Caco-2 (cell line): ENCODE measurements around the gene NR2E3. TPM values are rescaled to one million over a fixed set of nuclear protein-coding genes. Genes with fewer than 3 reads are reported as not detected.

Experiments
- BruUV-seq: library from RNA; stranded (reverse); fragments of 400-500 nt; replicated peaks from 2 replicates; lab custom pipeline; 2021; lab: Mats Ljungman, UMichigan
- CTCF ChIA-PET: fragments of 300-600 bp; sonication (Branson Sonifier 250); formaldehyde crosslinking; loops from one replicate; lab custom pipeline; 2022; ENCODE audit warnings: antibody characterized with exemption; lab: Charles Lee
- POLR2A ChIA-PET: fragments of 300-600 bp; sonication (Branson Sonifier 250); formaldehyde crosslinking; loops from one replicate; lab custom pipeline; 2022; ENCODE audit warnings: antibody characterized with exemption; lab: Charles Lee
- DNase-seq, 2 experiments: peaks; one replicate each; pipeline versions ENCODE4 v3.0.0 to v3.0.0-alpha.2; 2020 to 2022
- H3K27me3 ChIP-seq: replicated peaks from 2 replicates; pipeline ENCODE4 v1.6.0; 2011; ENCODE audit warnings: low read length; ENCODE audit not compliant: control insufficient read depth, insufficient read depth
- H3K36me3 ChIP-seq: 2 replicates; pipeline ENCODE4 v1.5.1; 2011; ENCODE audit warnings: low read length; ENCODE audit not compliant: control insufficient read depth, insufficient read depth
- H3K4me1 ChIP-seq: fragments of 250-450 bp; sonication (Bioruptor Pico); 2 replicates; pipeline ENCODE4 v1.5.1; 2020; ENCODE audit warnings: mild to moderate bottlenecking
- H3K4me3 ChIP-seq: 2 replicates; pipeline ENCODE4 v1.5.1; 2011; ENCODE audit warnings: low read depth, mild to moderate bottlenecking, control low read depth, low read length
- H3K9me3 ChIP-seq: fragments of 250-450 bp; sonication (Bioruptor Pico); 2 replicates; pipeline ENCODE4 v1.5.1; 2020; ENCODE audit warnings: mild to moderate bottlenecking, moderate library complexity
- H3K27ac Mint-ChIP-seq: one replicate; pipeline ENCODE4 v1.8.0; 2022; ENCODE audit warnings: mixed read lengths; ENCODE audit not compliant: unreplicated experiment
- H3K27me3 Mint-ChIP-seq: one replicate; pipeline ENCODE4 v1.8.0; 2022; ENCODE audit warnings: mixed read lengths; ENCODE audit not compliant: insufficient read depth, unreplicated experiment
- H3K36me3 Mint-ChIP-seq: one replicate; pipeline ENCODE4 v1.8.0; 2022; ENCODE audit warnings: mild to moderate bottlenecking, mixed read lengths; ENCODE audit not compliant: insufficient read depth, unreplicated experiment
- H3K4me1 Mint-ChIP-seq: one replicate; pipeline ENCODE4 v1.8.0; 2022; ENCODE audit warnings: low read depth, mixed read lengths; ENCODE audit not compliant: unreplicated experiment
- H3K4me3 Mint-ChIP-seq: one replicate; pipeline ENCODE4 v1.8.0; 2022; ENCODE audit warnings: mild to moderate bottlenecking, moderate library complexity, mixed read lengths; ENCODE audit not compliant: unreplicated experiment
- H3K9me3 Mint-ChIP-seq: one replicate; pipeline ENCODE4 v1.8.0; 2022; ENCODE audit warnings: mixed read lengths; ENCODE audit not compliant: unreplicated experiment
- intact Hi-C: fragments of 100-400 bp; cut with micrococcal nuclease; formaldehyde crosslinking; loops from one replicate; pipeline ENCODE4 v1.10.0; 2022; ENCODE audit not compliant: unreplicated experiment
- total RNA-seq: library from RNA; stranded (reverse); gene quantifications from 2 replicates; pipeline ENCODE4 v1.2.3, GENCODE V29; 2022
- TF ChIP-seq, protein P1 (sequence below), 2 experiments: fragments of 200-600 bp in 1 of 2; IDR thresholded peaks; 1 replicate in 1 of 2; 2 replicates in 1 of 2; pipeline versions ENCODE4 v1.5.1 to v1.8.0; 2011 to 2022; ENCODE audit warnings: antibody characterized with exemption in 1 of 2, control low read depth in 1 of 2, inconsistent platforms in 1 of 2, low read depth in 1 of 2, low read length in 1 of 2, mild to moderate bottlenecking in 1 of 2, moderate library complexity in 1 of 2; ENCODE audit not compliant: insufficient read depth in 1 of 2, severe bottlenecking in 1 of 2, unreplicated experiment in 1 of 2

The NR2E3 gene
- total RNA-seq, 1 experiment from 2014 or later: not detected

DNA sequence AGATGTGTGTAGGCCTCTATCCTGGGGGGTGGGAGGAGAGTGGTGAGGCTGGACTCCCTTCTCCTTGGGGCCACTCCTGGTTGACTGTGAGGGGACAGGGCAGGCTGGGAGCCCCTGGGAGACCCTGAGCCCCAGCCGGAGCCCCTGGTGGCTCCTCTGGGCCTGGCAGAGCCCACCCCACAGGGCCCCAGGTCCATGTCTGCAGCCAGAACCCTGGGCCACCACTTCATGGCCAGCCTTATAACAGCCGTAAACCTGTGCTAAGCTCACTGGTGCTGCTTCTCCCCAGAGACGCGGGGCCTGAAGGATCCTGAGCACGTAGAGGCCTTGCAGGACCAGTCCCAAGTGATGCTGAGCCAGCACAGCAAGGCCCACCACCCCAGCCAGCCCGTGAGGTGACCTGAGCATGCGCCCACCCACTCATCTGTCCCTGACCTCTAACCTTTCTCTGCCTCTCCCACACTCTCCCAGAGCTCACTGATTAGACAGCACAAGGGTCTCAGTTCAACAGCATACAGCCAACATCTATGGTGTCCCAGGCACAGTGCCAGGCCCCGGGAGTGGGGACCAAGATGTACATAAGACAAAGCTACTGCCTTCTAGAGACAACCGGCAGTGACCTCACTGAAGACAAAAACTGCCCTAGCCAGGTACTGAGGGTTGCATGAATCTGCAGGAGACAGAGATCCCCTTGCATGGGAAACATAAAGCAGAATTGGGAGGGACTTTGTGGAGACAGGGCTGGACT is 3.5 kb downstream of the NR2E3 start:
- ChIA-PET POLR2A (no interaction called here), CTCF (no interaction called here)
- DNase-seq: no peak
- H3K36me3 ChIP-seq: no peaks in the 10 kb centered on the region
- no peak overlapping the region for H3K4me3 ChIP-seq
- intact Hi-C loops: no loop called here
- H3K27ac Mint-ChIP-seq: no peak overlapping the region
- H3K4me3 Mint-ChIP-seq: no peak overlapping the region
- no peaks in the 10 kb centered on the region for H3K27me3 ChIP-seq
- no peaks in the 10 kb centered on the region for H3K9me3 Mint-ChIP-seq
- H3K9me3 ChIP-seq: no peaks in the 10 kb centered on the region
- H3K27me3 Mint-ChIP-seq: no peaks in the 10 kb centered on the region
- TF ChIP-seq, protein P1, sequence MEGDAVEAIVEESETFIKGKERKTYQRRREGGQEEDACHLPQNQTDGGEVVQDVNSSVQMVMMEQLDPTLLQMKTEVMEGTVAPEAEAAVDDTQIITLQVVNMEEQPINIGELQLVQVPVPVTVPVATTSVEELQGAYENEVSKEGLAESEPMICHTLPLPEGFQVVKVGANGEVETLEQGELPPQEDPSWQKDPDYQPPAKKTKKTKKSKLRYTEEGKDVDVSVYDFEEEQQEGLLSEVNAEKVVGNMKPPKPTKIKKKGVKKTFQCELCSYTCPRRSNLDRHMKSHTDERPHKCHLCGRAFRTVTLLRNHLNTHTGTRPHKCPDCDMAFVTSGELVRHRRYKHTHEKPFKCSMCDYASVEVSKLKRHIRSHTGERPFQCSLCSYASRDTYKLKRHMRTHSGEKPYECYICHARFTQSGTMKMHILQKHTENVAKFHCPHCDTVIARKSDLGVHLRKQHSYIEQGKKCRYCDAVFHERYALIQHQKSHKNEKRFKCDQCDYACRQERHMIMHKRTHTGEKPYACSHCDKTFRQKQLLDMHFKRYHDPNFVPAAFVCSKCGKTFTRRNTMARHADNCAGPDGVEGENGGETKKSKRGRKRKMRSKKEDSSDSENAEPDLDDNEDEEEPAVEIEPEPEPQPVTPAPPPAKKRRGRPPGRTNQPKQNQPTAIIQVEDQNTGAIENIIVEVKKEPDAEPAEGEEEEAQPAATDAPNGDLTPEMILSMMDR (IDR thresholded peaks at IDR 0.05; ENCODE audit: insufficient read depth in 1 of 2, low read depth in 1 of 2, low read length in 1 of 2, severe bottlenecking in 1 of 2, unreplicated experiment in 1 of 2): no peak
- no peaks in the 10 kb centered on the region for H3K4me1 ChIP-seq
- BruUV-seq: no TSS peak
- peaks cover 18% of the 10 kb centered on the region for H3K36me3 Mint-ChIP-seq
- H3K4me1 Mint-ChIP-seq: no peaks in the 10 kb centered on the region

- no peaks in the 10 kb centered on the region for H3K27me3 ChIP-seq
- H3K27me3 Mint-ChIP-seq: no peaks in the 10 kb centered on the region
- H3K36me3 Mint-ChIP-seq: peaks cover 20% of the 10 kb centered on the region
- BruUV-seq: no TSS peak
- intact Hi-C loops: no loop called here
- no peak overlapping the region for H3K4me3 Mint-ChIP-seq
- TF ChIP-seq, protein P1 (IDR thresholded peaks at IDR 0.05; ENCODE audit: insufficient read depth in 1 of 2, low read depth in 1 of 2, low read length in 1 of 2, severe bottlenecking in 1 of 2, unreplicated experiment in 1 of 2): no peak
- POLR2A ChIA-PET: no interaction called here
- H3K27ac Mint-ChIP-seq: no peak overlapping the region
- no peak for DNase-seq
- CTCF ChIA-PET: no interaction called here
- H3K36me3 ChIP-seq: no peaks in the 10 kb centered on the region
- H3K4me1 Mint-ChIP-seq: no peaks in the 10 kb centered on the region
- no peaks in the 10 kb centered on the region for H3K9me3 Mint-ChIP-seq
- no peak overlapping the region for H3K4me3 ChIP-seq
- no peaks in the 10 kb centered on the region for H3K9me3 ChIP-seq
- H3K4me1 ChIP-seq: no peaks in the 10 kb centered on the region
These were observed 4.9 kb downstream of the NR2E3 start for GRCh38 chr15:71815301-71815700.

- no peaks in the 10 kb centered on the region for H3K9me3 Mint-ChIP-seq
These were observed 7.0 kb downstream of the NR2E3 start for GRCh38 chr15:71817351-71817750.

More at GRCh38 chr15:71817351-71817750, 7.0 kb downstream of the NR2E3 start:
- intact Hi-C loops: no loop called here
- no peaks in the 10 kb centered on the region for H3K27me3 ChIP-seq
- ChIA-PET CTCF (no interaction called here), POLR2A (no interaction called here)
- Mint-ChIP-seq H3K36me3 (peaks cover 37% of the 10 kb centered on the region), H3K4me1 (no peaks in the 10 kb centered on the region), H3K27ac (no peak overlapping the region), H3K27me3 (no peaks in the 10 kb centered on the region), H3K4me3 (no peak overlapping the region)
- DNase-seq: no peak
- TF ChIP-seq, protein P1 (IDR thresholded peaks at IDR 0.05; ENCODE audit: insufficient read depth in 1 of 2, low read depth in 1 of 2, low read length in 1 of 2, severe bottlenecking in 1 of 2, unreplicated experiment in 1 of 2): no peak
- H3K4me1 ChIP-seq: no peaks in the 10 kb centered on the region
- BruUV-seq: no TSS peak
- no peaks in the 10 kb centered on the region for H3K9me3 ChIP-seq
- H3K4me3 ChIP-seq: no peak overlapping the region
- H3K36me3 ChIP-seq: no peaks in the 10 kb centered on the region
